ENCODE data around the gene A3GALT2.

- TF ChIP-seq CTCF (conservative IDR thresholded peaks at IDR 0.05; ENCODE audit: low read length): no peak
- TF ChIP-seq EZH2phosphoT487 (IDR thresholded peaks at IDR 0.05; ENCODE audit: borderline replicate concordance, low read depth, low read length): no peak
Measured at GRCh38 chr1:33307494-33307864, 13.4 kb downstream of the A3GALT2 start.
